Nephron (organoid): Measurements from ENCODE around the gene MICA.
"Not testable (repeated sequence)": the region's sequence is repeated elsewhere in the genome, so short reads cannot be mapped to it uniquely, and the experiment has no call there.

Experiments
- H3K27ac Mint-ChIP-seq, 3 experiments: 2 replicates each; pipeline ENCODE4 v1.8.0; 2020; ENCODE audit warnings: mixed read lengths in 3 of 3, mild to moderate bottlenecking in 2 of 3, moderate library complexity in 1 of 3
- H3K27me3 Mint-ChIP-seq: 2 replicates; pipeline ENCODE4 v1.8.0; 2021; ENCODE audit warnings: low read depth, mild to moderate bottlenecking, moderate library complexity, mixed read lengths
- H3K36me3 Mint-ChIP-seq: 2 replicates; pipeline ENCODE4 v1.8.0; 2020; ENCODE audit warnings: low read depth, mixed read lengths
- H3K4me1 Mint-ChIP-seq: 2 replicates; pipeline ENCODE4 v1.8.0; 2020; ENCODE audit warnings: mixed read lengths
- H3K4me3 Mint-ChIP-seq, 3 experiments: 2 replicates each; pipeline ENCODE4 v1.8.0; 2020; ENCODE audit warnings: mild to moderate bottlenecking in 3 of 3, mixed read lengths in 3 of 3, moderate library complexity in 2 of 3
- H3K9me3 Mint-ChIP-seq: 2 replicates; pipeline ENCODE4 v1.8.0; 2020; ENCODE audit warnings: mixed read lengths
- CTCF ChIP-seq, 3 experiments: fragments of 200-600 bp; sonication (generic); IDR thresholded peaks; one replicate each; pipeline ENCODE4 v1.5.0; 2021; ENCODE audit warnings: antibody characterized with exemption in 3 of 3; ENCODE audit not compliant: unreplicated experiment in 3 of 3

The MICA gene

DNA sequence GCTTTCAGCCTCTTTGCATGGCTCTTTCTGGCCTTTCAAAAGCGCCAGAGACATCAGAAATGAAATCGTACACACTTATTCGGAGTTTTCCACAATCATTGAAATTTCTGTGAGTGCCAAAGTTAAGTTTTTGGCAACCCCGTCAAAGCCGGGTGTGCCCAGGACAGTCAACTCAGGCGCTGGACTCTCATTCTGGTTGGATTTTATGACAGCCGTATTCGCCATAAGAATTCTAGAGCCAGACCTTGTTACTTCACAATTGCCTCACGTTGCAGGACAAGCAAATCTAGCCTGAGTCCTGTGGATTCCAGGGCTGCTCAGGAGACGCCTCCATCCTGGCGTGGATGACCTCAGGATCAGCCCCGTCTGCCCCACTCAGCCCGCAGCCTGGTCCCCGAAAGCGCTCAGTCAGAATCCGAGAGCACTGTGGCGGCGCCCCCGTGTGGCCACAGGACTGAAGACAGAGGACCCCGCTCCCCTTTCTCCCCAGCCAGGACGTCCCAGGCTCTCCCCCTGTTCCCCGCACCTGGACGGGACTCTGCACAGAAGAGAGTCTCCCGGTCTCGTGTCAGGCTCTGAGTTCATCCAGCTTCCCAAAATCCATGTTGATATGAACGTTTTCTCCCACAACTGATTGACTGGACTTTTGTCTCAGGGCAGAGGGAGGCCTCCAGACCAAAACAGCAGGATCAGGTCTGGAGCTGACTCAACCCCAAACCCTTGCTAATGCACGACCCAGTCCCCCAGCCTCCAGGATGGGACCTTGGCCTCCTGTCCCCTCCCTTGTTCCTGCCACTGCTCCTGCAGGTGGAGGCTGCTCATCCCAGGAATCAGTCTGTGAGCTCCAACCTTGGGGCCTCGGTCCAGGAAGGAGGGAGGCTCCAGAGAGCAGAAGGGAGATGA, 38.2 kb downstream of the MICA start:
- peak; percentile 62 to 71 (median 69) for TF ChIP-seq CTCF (IDR thresholded peaks at IDR 0.05; ENCODE audit: unreplicated experiment in 3 of 3)
- no peak overlapping the region for H3K27ac Mint-ChIP-seq
- no peaks in the 10 kb centered on the region for H3K4me1 Mint-ChIP-seq

DNA sequence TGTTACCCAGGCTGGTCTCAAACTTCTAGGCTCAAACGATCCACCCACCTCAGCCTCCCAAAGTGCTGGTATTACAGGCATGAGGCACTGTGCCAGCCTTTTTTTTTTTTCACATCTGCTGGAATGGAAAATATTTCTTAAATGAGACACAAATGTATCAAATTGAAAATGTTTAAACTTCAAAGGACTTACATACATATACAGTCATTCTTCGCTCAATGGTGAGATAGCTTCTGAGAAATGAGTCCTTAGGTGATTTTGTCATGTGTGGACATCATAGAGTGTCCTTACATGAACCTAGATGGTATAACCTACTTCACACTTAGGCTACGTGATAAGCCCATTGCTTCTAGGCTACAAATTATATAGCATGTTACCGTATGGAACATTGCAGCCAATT, 43.1 kb downstream of the MICA start:
- Mint-ChIP-seq H3K27ac (no peak overlapping the region), H3K27me3 (peaks cover 36% of the 10 kb centered on the region), H3K9me3 (peaks cover 8% of the 10 kb centered on the region), H3K36me3 (no peaks in the 10 kb centered on the region), H3K4me3 (no peak overlapping the region), H3K4me1 (no peaks in the 10 kb centered on the region)
- no peak for TF ChIP-seq CTCF (IDR thresholded peaks at IDR 0.05; ENCODE audit: unreplicated experiment in 3 of 3)

More for the DNA sequence above, 38.2 kb downstream of the MICA start:
- Mint-ChIP-seq H3K36me3 (no peaks in the 10 kb centered on the region), H3K9me3 (peaks cover 17% of the 10 kb centered on the region), H3K27me3 (peaks cover 56% of the 10 kb centered on the region), H3K4me3 (no peak overlapping the region)

GRCh38 chr6:31446999-31447789, 43.8 kb downstream of the MICA start:
- H3K27ac Mint-ChIP-seq, H3K9me3 Mint-ChIP-seq, H3K36me3 Mint-ChIP-seq, H3K4me1 Mint-ChIP-seq, H3K4me3 Mint-ChIP-seq: not testable (repeated sequence)
- peaks cover 29% of the 10 kb centered on the region for H3K27me3 Mint-ChIP-seq

DNA sequence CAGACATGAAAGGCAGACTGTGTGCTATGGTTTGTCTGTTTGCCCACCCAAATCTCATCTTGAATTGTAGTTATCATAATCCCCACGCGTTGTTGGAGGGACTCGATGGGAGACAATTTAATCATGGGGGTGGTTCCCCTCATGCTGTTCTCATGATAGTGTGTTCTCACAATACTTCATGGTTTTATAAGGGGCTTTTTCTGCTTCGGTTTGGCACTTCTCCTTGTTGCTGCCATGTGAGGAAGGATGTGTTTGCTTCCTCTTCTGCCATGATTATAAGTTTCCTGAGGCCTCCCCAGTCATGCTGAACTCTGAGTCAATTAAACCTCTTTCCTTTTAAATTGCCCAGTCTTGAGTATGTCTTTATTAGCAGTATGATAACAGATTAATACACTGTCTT, 47.4 kb downstream of the MICA start:
- Mint-ChIP-seq H3K27me3 (peaks cover 6% of the 10 kb centered on the region), H3K4me1 (no peaks in the 10 kb centered on the region), H3K9me3 (peaks cover 12% of the 10 kb centered on the region), H3K4me3 (no peak overlapping the region), H3K36me3 (no peaks in the 10 kb centered on the region), H3K27ac (no peak overlapping the region)
- TF ChIP-seq CTCF (IDR thresholded peaks at IDR 0.05; ENCODE audit: unreplicated experiment in 3 of 3) = no peak

DNA sequence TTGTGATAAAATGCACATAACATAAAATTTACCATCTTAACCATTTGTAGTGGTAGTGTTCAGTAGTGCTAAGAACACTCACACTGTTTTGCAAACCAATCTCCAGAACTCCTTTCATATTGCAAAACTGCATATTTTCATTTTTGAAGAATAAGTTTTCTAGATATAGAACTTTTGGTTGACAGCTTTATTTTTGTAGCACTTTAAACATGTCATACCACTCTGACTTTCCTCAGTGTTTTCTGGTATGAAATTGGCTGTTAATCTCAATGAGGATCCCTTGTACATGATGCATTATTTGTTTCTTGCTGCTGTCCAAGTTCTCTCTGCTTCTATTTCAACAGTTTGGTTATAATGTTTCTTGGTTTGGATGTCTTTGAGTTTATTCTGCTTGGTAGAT, 49.5 kb downstream of the MICA start:
- peaks cover 9% of the 10 kb centered on the region for H3K27me3 Mint-ChIP-seq
- no peak overlapping the region for H3K4me3 Mint-ChIP-seq
- H3K27ac Mint-ChIP-seq = no peak overlapping the region
- no peak for TF ChIP-seq CTCF (IDR thresholded peaks at IDR 0.05; ENCODE audit: unreplicated experiment in 3 of 3)
- no peaks in the 10 kb centered on the region for H3K36me3 Mint-ChIP-seq
- H3K4me1 Mint-ChIP-seq = no peaks in the 10 kb centered on the region
- peaks cover 16% of the 10 kb centered on the region for H3K9me3 Mint-ChIP-seq

- Mint-ChIP-seq H3K27me3 (peaks cover 9% of the 10 kb centered on the region), H3K36me3 (no peaks in the 10 kb centered on the region), H3K9me3 (peaks cover 16% of the 10 kb centered on the region), H3K27ac (no peak overlapping the region), H3K4me1 (no peaks in the 10 kb centered on the region), H3K4me3 (no peak overlapping the region)
- no peak for TF ChIP-seq CTCF (IDR thresholded peaks at IDR 0.05; ENCODE audit: unreplicated experiment in 3 of 3)
Observed at GRCh38 chr6:31453259-31453658, 49.9 kb downstream of the MICA start.

- H3K36me3 Mint-ChIP-seq, H3K4me3 Mint-ChIP-seq, H3K27ac Mint-ChIP-seq, H3K4me1 Mint-ChIP-seq, H3K9me3 Mint-ChIP-seq: not testable (repeated sequence)
- H3K27me3 Mint-ChIP-seq = peaks cover 36% of the 10 kb centered on the region
Observed at GRCh38 chr6:31459864-31460263, 56.5 kb downstream of the MICA start.
